K562 (cell line): ENCODE data around the gene TAF1D. TPM values are rescaled to one million over a fixed set of nuclear protein-coding genes. Genes with fewer than 3 reads are reported as not detected.
A peak's percentile ranks its signal among the peaks of the same experiment; 100 is the strongest.

ENCODE experiments used
- BACH1 ChIP-seq: fragments of 200-800 bp; sonication (Bioruptor generic); IDR thresholded peaks from 2 replicates; pipeline ENCODE4 v1.6.1; 2016; ENCODE audit warnings: missing genetic modification characterization, missing compliant biosample characterization
- BCLAF1 ChIP-seq, 2 experiments: fragments of 450-650 bp in 1 of 2; IDR thresholded peaks; 2 replicates each; pipeline ENCODE4 v1.6.1; 2011 to 2017; ENCODE audit warnings: low read depth in 2 of 2, antibody characterized with exemption in 1 of 2, borderline replicate concordance in 1 of 2, low read length in 1 of 2, mild to moderate bottlenecking in 1 of 2, mixed read lengths in 1 of 2; ENCODE audit not compliant: control insufficient read depth in 1 of 2
- BRCA1 ChIP-seq, 2 experiments: fragments of 450-650 bp in 1 of 2; sonication (generic) in 1 of 2; formaldehyde crosslinking in 1 of 2; IDR thresholded peaks; 2 replicates each; pipeline versions ENCODE4 v1.5.0 to v1.6.1; 2017 to 2020; ENCODE audit warnings: mild to moderate bottlenecking in 1 of 2, missing genetic modification reagents in 1 of 2
- E2F3 ChIP-seq: fragments of 250-450 bp; sonication (Bioruptor Pico); IDR thresholded peaks from 2 replicates; pipeline ENCODE4 v1.4.0; 2020; ENCODE audit warnings: mild to moderate bottlenecking
- ERF ChIP-seq: fragments of 450-650 bp; formaldehyde crosslinking; IDR thresholded peaks from 2 replicates; pipeline ENCODE4 v1.4.0; 2020; ENCODE audit warnings: mild to moderate bottlenecking, mixed read lengths
- EWSR1 ChIP-seq: fragments of 450-650 bp; IDR thresholded peaks from 2 replicates; pipeline ENCODE4 v1.6.1; 2018; ENCODE audit warnings: borderline replicate concordance, mild to moderate bottlenecking, low read depth, moderate library complexity; ENCODE audit not compliant: partially characterized antibody
- GATA2 ChIP-seq: sonication (generic); formaldehyde crosslinking; IDR thresholded peaks from 2 replicates; pipeline ENCODE4 v1.4.0; 2020; ENCODE audit warnings: mild to moderate bottlenecking, missing genetic modification reagents
- HMGN3 ChIP-seq: IDR thresholded peaks from 2 replicates; pipeline ENCODE4 v1.6.1; 2011; ENCODE audit warnings: borderline replicate concordance, low read depth, mild to moderate bottlenecking, mixed read lengths, low read length; ENCODE audit not compliant: insufficient read length; ENCODE audit errors: extremely low read depth
- HNRNPUL1 ChIP-seq: fragments of 200-400 bp; formaldehyde crosslinking; IDR thresholded peaks from 2 replicates; pipeline ENCODE4 v1.6.1; 2017; ENCODE audit warnings: low read length
- MBD1 ChIP-seq: fragments of 250-450 bp; sonication (Bioruptor Pico); IDR thresholded peaks from 2 replicates; pipeline ENCODE4 v1.8.0; 2022; ENCODE audit warnings: inconsistent platforms
- POLR2AphosphoS2 ChIP-seq: IDR thresholded peaks from 2 replicates; pipeline ENCODE4 v1.6.1; 2012; ENCODE audit warnings: low read length, improper control_type of control experiment
- POLR2AphosphoS5 ChIP-seq: IDR thresholded peaks from 2 replicates; pipeline ENCODE4 v1.6.1; 2011; ENCODE audit warnings: mild to moderate bottlenecking, low read depth, low read length, moderate library complexity; ENCODE audit not compliant: control insufficient read depth, insufficient read depth
- POLR2B ChIP-seq: fragments of 450-650 bp; IDR thresholded peaks from 2 replicates; pipeline ENCODE4 v1.6.1; 2018; ENCODE audit warnings: low read depth; ENCODE audit not compliant: partially characterized antibody
- RBM14 ChIP-seq: fragments of 200-400 bp; formaldehyde crosslinking; IDR thresholded peaks from 2 replicates; pipeline ENCODE4 v1.6.1; 2018; ENCODE audit warnings: low read depth, mild to moderate bottlenecking, low read length, moderate library complexity, borderline replicate concordance; ENCODE audit not compliant: insufficient read depth
- RFX5 ChIP-seq: IDR thresholded peaks from 2 replicates; pipeline ENCODE4 v1.6.1; 2011; ENCODE audit warnings: low read depth, mild to moderate bottlenecking, improper control_type of control experiment, low read length
- THRB ChIP-seq: fragments of 450-650 bp; formaldehyde crosslinking; conservative IDR thresholded peaks from 2 replicates; pipeline ENCODE4 v1.4.0; 2022; ENCODE audit warnings: mild to moderate bottlenecking, missing genetic modification characterization
- XRCC5 ChIP-seq: fragments of 200-400 bp; formaldehyde crosslinking; IDR thresholded peaks from 2 replicates; pipeline ENCODE4 v1.6.1; 2017; ENCODE audit warnings: low read depth, mild to moderate bottlenecking, low read length
- ZBTB5 ChIP-seq: fragments of 450-650 bp; IDR thresholded peaks from 2 replicates; pipeline ENCODE4 v1.6.1; 2017; ENCODE audit warnings: antibody characterized with exemption
- ZNF174 ChIP-seq: fragments of 250-450 bp; sonication (Bioruptor Pico); IDR thresholded peaks from 2 replicates; pipeline ENCODE4 v1.4.0; 2020; ENCODE audit warnings: mild to moderate bottlenecking
- ZSCAN29 ChIP-seq: fragments of 450-650 bp; IDR thresholded peaks from 2 replicates; pipeline ENCODE4 v1.6.1; 2017
- polyA plus RNA-seq, 8 experiments: library from polyadenylated mRNA; depleted of rRNA in 4 of 8; stranded (reverse) in 5 of 8; unstranded in 3 of 8; fragments of >200 nt; fragmentation: Nextera tagmentation in 2 of 8; fragmentation: Illumina TruSeq in 1 of 8; extraction: Ambion mirVana in 2 of 8; extraction: Trizol in 1 of 8; gene quantifications; 2 replicates each; pipeline versions ENCODE4 v1.2.1 to v1.2.3, GENCODE V29; 2011 to 2014; ENCODE audit warnings: inconsistent platforms in 1 of 8, missing spikeins in 1 of 8
- total RNA-seq, 7 experiments: library from RNA; depleted of rRNA in 6 of 7; stranded (reverse); fragments of >200 nt in 6 of 7; fragmentation: Illumina TruSeq in 2 of 7; extraction: Trizol in 2 of 7; gene quantifications; 2 replicates each; pipeline versions ENCODE4 v1.2.1 to v1.2.3, GENCODE V29; 2011 to 2021; ENCODE audit warnings: low replicate concordance in 1 of 7

Gene TAF1D
- total and polyA plus RNA-seq, 9 of the 15 experiments (the other 6 are each of a cell fraction or from before 2014, with no cell fraction given) = 122 to 347 (median 250) TPM

- TF ChIP-seq MBD1 = no peak
- TF ChIP-seq RBM14 = no peak
- 0 out of 2 replicates have a peak, but pooled peaks have one; percentile 3 for TF ChIP-seq THRB (CRISPR knock-in tag)
- TF ChIP-seq HMGN3 = no peak
- no peak for TF ChIP-seq ZNF174 (CRISPR knock-in tag)
- TF ChIP-seq EWSR1 = peak; percentile 53
- TF ChIP-seq POLR2B = peak; percentile 82
- no peak for TF ChIP-seq BACH1 (tag)
- no peak for TF ChIP-seq XRCC5
- 0 out of 2 replicates have a peak, but pooled peaks have one; percentile 52 for TF ChIP-seq ERF
- 0 out of 2 replicates have a peak, but pooled peaks have one; percentile 47 for TF ChIP-seq HNRNPUL1
- TF ChIP-seq E2F3 (CRISPR knock-in tag) = no peak
- peak; percentile 74 for TF ChIP-seq POLR2AphosphoS2
- no peak for TF ChIP-seq RFX5
- no peak for TF ChIP-seq ZSCAN29
- TF ChIP-seq GATA2 (CRISPR knock-in tag) = no peak
- TF ChIP-seq BRCA1 (IDR thresholded peaks at IDR 0.05) = no peak
- no peak for TF ChIP-seq BRCA1 (CRISPR knock-in tag; IDR thresholded peaks at IDR 0.05)
- TF ChIP-seq POLR2AphosphoS5 = peak; percentile 44; the same call in 1 of the 2 replicates
- TF ChIP-seq ZBTB5 = no peak
- peak in 1 of 2 experiments; percentile 14; a peak in 1 of 4 replicates for TF ChIP-seq BCLAF1 (IDR thresholded peaks at IDR 0.05; ENCODE audit: borderline replicate concordance in 1 of 2, control insufficient read depth in 1 of 2, low read depth in 2 of 2, low read length in 1 of 2)
These were observed 12.1 kb downstream of the TAF1D start (continued) for GRCh38 chr11:93729129-93729616.
